Measurements from ENCODE around the gene TNN.

DNA sequence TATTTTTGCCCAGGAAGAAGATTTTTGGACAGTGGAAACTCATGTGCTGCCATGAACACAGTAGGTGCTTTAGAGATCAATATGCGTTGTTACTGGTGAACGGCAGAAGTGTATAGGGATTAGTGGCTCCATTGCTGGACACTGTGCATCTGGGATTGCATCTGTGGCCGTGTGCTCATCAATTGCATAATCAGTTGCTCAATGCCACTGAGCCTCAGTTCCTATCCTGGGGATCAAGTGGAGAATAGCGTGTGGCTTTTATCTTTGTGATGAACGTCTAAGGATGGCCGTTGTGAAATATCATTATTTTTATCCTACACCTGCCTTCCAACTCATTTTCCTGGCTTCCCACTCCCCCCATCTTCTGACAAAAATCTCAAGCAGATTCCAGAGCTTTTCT, 5.4 kb downstream of the TNN start:
- TF ChIP-seq CTCF (IDR thresholded peaks at IDR 0.05): no peak
- TF ChIP-seq POLR2A (IDR thresholded peaks at IDR 0.05): no peak

Data from heart left ventricle (tissue), 13 donors.